Urothelium cell line (cell line): Measurements from ENCODE around the gene MT1X.

ENCODE experiments used
- DNase-seq: peaks from one replicate; pipeline ENCODE4 v3.0.0; 2011; ENCODE audit warnings: low spot score, mixed read lengths
- FAIRE-seq: peaks from 2 replicates; lab custom pipeline; 2011; peaks lifted over from hg19 to GRCh38; lab: Jason Lieb, UNC

MT1X gene

GRCh38 chr16:56681939-56682702 lies at the start of gene MT1X:
Gene MT1X (plus strand): TSS chr16:56682470. CDS start chr16:56682541, 71 bp downstream.
- peak; percentile 72 for FAIRE-seq
- peak; percentile 97 for DNase-seq

- DNase-seq = no peak
- FAIRE-seq = no peak
Measured at GRCh38 chr16:56632848-56633365, 49.4 kb upstream of the MT1X start.

GRCh38 chr16:56633535-56633934 lies 48.7 kb upstream of the MT1X start:
- FAIRE-seq (no peak), DNase-seq (no peak)

- DNase-seq (no peak), FAIRE-seq (no peak)
Measured at GRCh38 chr16:56634715-56635440, 47.4 kb upstream of the MT1X start.

- no peak for DNase-seq
- FAIRE-seq = no peak
Measured at GRCh38 chr16:56635441-56635967, 46.8 kb upstream of the MT1X start.

GRCh38 chr16:56636616-56637413 lies 45.5 kb upstream of the MT1X start:
- FAIRE-seq (no peak), DNase-seq (no peak)

- FAIRE-seq (no peak), DNase-seq (no peak)
Measured at GRCh38 chr16:56637814-56638750, 44.2 kb upstream of the MT1X start, which contains the start of gene MT1A. Gene MT1A (plus strand): TSS chr16:56638666. CDS start chr16:56638739, 73 bp downstream.

- DNase-seq (no peak), FAIRE-seq (no peak)
Measured at GRCh38 chr16:56639045-56639444, 43.2 kb upstream of the MT1X start.

GRCh38 chr16:56640076-56640475 lies 42.2 kb upstream of the MT1X start:
- DNase-seq = no peak

GRCh38 chr16:56641166-56641565 lies 41.1 kb upstream of the MT1X start:
- DNase-seq (no peak), FAIRE-seq (no peak)

More at GRCh38 chr16:56640076-56640475, 42.2 kb upstream of the MT1X start:
- no peak for FAIRE-seq

- DNase-seq (no peak), FAIRE-seq (no peak)
Measured at GRCh38 chr16:56643080-56643778, 39.0 kb upstream of the MT1X start.

GRCh38 chr16:56643833-56644232 lies 38.4 kb upstream of the MT1X start:
- no peak for FAIRE-seq
- DNase-seq = no peak

GRCh38 chr16:56645311-56645710 lies 37.0 kb upstream of the MT1X start:
- no peak for FAIRE-seq
- no peak for DNase-seq

GRCh38 chr16:56645838-56646237 lies 36.4 kb upstream of the MT1X start:
- FAIRE-seq (no peak), DNase-seq (no peak)

- FAIRE-seq = no peak
Measured at GRCh38 chr16:56647641-56648431, 34.4 kb upstream of the MT1X start.

GRCh38 chr16:56649271-56649670 lies 33.0 kb upstream of the MT1X start:
- DNase-seq (no peak), FAIRE-seq (no peak)

More at GRCh38 chr16:56647641-56648431, 34.4 kb upstream of the MT1X start:
- DNase-seq = no peak

GRCh38 chr16:56649820-56650219 lies 32.5 kb upstream of the MT1X start:
- no peak for DNase-seq
- no peak for FAIRE-seq

GRCh38 chr16:56651586-56651985 lies 30.7 kb upstream of the MT1X start, which contains the start of gene MT1B:
Gene MT1B (plus strand): TSS chr16:56651886. CDS start chr16:56651954, 68 bp downstream.
- DNase-seq (no peak), FAIRE-seq (no peak)
